Inflammatory macrophage treated with lipopolysaccharide for 1 hour (primary cell): Measurements from ENCODE around the gene FGFRL1.

Experiments
- DNase-seq, 2 donors: peaks; one replicate each; pipeline ENCODE4 v3.0.0-alpha.2; 2020 to 2022

Gene FGFRL1

DNA sequence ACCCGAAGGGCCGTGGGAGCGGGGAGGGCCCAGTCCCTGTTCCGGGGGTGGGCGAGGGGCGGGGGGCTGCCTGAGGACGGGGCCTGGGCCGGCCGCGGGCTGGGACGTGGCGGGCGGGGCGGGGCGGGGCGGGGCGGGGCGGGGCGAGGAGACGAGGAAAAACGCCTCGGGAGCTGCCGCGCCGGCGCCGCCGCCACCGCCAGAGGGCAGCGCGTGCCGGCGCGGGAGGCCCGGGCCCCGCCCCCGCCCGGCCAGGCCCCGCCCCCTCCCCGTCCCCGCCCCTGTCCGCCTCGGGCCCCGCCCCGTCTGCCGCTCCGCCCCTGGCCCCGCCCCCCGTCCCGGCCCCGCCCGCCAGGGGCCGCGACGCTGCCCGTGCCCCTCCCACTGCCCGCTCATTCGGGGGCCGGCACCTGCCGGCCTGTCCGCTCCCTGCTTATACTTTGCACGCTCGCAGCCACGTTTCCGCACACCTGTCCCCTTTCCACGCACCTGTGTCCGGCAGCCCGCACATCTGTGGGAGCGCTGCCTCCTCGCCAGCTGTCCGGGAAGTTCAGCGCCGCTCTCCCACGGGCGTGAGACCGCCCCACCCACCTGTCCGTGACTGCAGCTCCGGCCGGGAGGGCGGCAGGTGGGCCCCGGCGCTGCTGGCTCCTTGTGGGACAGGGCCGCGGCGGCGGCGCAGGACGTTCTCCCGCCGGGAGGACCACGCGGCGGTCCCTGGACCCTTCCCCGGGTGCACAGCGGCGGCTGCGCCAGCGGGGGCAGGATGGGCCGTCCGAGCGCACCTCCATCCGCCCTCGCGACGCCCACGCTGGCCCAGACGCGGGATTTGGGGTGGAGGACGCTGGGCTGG is 1.7 kb upstream of the FGFRL1 start:
- peak; percentile 46 to 68 for DNase-seq

DNA sequence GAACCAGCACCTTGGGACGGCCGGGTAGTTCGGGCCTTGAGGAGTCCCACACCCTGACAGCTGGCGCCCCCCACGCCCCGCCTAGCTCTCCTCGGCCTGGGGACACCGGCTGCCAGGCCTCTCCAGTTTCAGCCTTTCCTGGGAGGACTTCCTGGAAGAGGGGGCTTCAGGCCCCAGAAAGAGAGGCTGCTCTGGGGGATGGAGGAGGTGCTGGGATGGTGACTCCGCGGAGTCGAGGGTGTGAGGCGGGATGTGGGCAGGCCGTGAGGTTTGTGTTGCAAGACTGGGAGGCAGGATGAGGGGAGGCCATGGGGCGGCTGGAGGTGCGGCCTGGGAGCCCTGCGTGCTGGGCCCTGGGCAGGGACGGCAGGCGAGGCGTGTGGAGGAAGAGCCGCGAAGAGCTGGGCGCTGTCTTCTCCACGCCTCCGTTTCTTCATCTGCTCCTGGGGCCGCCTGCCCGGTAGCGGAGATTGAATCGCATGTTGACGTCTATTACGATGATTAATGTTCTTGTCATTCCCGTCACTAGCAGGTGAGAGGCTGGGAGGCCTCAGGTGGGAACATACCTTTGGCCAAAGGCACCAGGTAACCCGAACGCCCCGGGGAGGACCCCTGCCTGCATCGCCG is 918 bp upstream of the FGFRL1 start:
- DNase-seq = peak; percentile 79 to 89

- DNase-seq = no peak
These were observed 224 bp downstream of the FGFRL1 start for GRCh38 chr4:1011666-1012033.

- no peak for DNase-seq
These were observed 761 bp downstream of the FGFRL1 start for GRCh38 chr4:1012034-1012739.

GRCh38 chr4:1013225-1014073 is 2.0 kb downstream of the FGFRL1 start:
- DNase-seq = no peak

- peak in 1 of 2 donors; percentile 24 for DNase-seq
These were observed 3.1 kb downstream of the FGFRL1 start for GRCh38 chr4:1014291-1015167.

- no peak for DNase-seq
These were observed 3.8 kb downstream of the FGFRL1 start for GRCh38 chr4:1015179-1015578.

GRCh38 chr4:1015746-1016145 is 4.3 kb downstream of the FGFRL1 start:
- DNase-seq = no peak

- no peak for DNase-seq
These were observed 5.8 kb downstream of the FGFRL1 start for GRCh38 chr4:1017211-1017610.

GRCh38 chr4:1017706-1018105 is 6.3 kb downstream of the FGFRL1 start:
- no peak for DNase-seq

DNA sequence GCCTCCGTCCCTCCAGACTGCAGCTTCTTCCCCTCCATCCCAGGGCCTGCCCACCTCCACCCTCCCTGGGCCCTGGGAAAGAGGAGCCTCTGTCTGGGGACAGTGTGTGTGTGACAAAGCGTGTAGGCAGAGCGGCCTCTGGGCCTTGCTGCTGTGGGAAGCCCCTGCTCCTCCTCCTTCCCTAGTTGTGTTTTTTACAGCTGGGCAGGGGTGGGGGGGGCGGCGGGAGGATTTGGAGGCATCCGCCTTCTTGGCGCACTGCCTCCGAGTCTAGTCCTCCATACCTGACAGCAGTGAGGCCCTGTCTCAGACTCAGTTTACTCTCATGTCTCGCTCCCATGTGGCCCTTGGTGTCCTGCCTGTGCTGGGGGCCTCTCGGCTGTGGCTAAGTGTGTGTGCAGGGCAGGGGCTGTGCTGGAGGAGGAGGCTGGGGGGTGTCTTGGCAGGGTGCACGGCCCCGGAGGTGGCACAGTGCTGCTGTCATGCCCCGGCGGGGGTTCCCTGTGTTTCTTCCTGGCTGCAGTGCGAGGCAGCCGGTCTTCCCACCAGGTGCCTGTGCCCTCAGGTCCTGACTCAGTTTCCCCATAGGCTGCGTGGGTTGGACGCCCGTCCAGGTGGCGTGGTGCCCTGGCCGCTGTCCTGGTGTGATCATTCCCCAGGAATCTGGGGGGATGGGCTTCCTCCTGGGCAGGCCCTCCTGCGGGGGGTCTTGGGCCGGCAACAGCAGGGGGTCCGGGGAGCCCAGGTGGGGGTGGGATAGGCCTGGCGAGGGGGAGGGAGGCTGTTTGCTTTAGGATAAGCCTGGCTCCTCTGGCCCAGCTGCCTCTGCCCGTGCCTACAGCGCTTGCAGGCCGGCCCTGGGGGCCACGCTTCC is 7.0 kb downstream of the FGFRL1 start:
- peak; percentile 11 to 56 for DNase-seq

DNA sequence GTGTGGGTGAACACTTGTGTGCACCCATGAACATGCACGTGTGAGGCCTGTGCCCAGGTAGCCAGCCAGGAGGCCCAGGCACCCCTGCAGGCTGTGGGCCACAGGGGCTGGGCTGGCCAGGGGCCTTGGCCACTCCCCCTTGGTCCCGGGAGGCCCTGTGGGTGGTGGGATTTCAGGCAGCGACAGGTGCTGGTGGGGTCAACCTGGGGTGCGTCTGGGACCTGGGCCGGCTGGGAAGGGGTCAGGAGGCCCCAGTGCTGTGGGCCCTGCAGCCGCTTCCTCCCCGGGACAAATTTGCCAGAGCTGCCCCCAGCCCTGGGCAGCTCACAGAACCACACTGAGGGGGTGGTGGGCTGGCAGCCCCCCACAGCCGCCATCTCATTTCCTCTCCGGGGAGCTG is 7.9 kb downstream of the FGFRL1 start:
- DNase-seq = no peak

- DNase-seq = no peak
These were observed 8.5 kb downstream of the FGFRL1 start for GRCh38 chr4:1019729-1020470.

- no peak for DNase-seq
These were observed 10.1 kb downstream of the FGFRL1 start for GRCh38 chr4:1021386-1022050.

GRCh38 chr4:1022051-1022738 is 10.8 kb downstream of the FGFRL1 start:
- no peak for DNase-seq

- DNase-seq = no peak
These were observed 11.3 kb downstream of the FGFRL1 start for GRCh38 chr4:1022739-1023066.

DNA sequence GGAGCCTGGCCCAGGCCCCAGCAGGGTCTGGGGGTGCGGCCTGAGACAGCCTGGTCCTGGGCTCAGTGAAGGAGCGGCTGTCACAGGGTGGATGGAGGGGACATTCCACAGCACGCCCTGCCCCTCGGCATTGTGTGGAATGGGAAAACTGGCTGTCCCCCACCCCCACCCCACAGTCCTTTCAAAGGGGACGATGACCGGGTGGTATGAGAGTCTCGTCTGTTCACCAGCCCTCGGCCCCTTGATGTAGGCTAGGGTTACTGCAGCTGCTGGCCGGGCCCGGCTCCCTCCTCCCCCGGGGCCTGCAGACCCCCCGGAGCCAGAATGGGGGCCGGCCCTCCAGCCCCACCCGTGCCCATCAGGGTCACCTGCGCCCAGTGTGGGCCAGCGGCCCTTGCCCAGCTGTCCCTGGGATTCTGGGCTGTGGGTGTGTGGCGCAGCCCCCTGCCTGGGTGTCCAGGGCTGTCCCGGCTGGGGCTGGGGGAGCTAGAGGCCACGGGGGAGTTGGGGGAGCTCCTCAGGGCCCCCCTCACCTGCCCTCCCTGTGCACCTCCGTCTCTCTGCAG is 11.7 kb downstream of the FGFRL1 start:
- DNase-seq = no peak

DNA sequence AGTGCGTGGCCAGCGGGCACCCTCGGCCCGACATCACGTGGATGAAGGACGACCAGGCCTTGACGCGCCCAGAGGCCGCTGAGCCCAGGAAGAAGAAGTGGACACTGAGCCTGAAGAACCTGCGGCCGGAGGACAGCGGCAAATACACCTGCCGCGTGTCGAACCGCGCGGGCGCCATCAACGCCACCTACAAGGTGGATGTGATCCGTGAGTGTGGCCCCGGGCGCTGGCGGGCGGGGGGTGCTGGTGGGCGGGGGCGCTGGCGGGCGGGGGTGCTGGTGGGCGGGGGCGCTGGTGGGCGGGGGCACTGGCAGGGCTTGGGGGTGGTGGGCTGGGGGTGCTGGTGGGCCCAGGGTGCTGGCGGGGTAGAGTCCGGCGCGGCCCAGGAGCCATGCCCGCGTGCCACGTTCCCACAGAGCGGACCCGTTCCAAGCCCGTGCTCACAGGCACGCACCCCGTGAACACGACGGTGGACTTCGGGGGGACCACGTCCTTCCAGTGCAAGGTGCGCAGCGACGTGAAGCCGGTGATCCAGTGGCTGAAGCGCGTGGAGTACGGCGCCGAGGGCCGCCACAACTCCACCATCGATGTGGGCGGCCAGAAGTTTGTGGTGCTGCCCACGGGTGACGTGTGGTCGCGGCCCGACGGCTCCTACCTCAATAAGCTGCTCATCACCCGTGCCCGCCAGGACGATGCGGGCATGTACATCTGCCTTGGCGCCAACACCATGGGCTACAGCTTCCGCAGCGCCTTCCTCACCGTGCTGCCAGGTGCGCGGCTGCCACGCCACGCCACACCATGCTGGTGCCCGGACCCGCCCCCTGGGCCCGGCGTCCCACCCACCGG is 12.7 kb downstream of the FGFRL1 start:
- no peak for DNase-seq
